CD4-positive, alpha-beta T cell treated with Interleukin-12 subunit alpha and Interleukin-12 subunit beta, for 1 hour (primary cell): ENCODE data around the gene PARVG.
A peak's percentile ranks its signal among the peaks of the same experiment; 100 is the strongest.

Experiments used
- DNase-seq: peaks from one replicate; pipeline ENCODE4 v3.0.0-alpha.2; 2020

The PARVG gene

DNA sequence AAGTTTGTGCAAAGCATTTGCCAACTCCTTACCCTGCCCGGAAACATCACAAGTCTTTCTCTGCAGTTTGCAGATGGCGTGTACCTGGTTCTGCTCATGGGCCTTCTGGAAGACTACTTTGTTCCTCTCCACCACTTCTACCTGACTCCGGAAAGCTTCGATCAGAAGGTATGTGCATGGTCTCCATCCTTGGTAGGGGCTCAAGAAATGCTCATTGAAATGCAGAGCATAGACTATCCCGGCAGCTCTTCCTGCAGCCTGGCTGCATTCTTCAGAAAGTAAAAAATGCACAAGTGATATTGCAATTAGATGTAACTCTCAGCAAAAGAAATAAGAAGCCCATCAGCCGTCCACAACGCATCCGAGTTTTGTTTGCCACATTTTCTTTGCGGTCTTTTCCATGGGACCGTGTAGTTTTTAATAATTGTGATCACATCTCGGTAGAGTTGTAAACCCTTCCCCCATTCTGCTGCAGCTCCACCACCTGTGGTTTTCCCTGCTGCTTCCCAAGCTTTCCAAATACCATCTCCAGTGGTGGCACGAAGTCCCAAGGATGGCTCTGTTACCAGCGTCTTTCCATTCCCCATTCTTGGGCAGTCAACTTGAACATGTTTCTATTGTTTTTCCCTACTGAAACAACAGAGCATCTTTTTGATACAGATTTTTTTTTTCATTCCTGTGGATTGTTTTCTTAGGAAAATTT, 22.7 kb upstream of the PARVG start:
- no peak for DNase-seq

DNA sequence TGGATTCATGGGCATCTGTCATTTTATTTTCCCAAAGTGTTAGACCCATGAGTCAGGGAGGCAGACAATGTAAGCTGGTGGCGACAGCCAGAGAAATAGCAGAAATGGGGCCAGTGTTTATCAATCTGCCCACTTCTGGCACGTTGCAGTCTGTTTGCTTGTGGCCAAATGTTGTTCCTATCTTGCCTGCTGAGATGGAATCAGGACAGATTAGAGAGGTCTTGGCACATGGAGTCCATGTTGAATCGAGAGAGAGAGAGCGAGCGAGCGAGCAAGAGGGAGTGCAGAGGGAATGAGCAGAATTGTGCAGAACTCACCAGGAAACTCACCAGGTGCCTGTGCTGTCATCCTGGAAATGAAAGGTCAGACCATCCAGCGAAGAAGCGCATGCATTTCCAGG, 21.9 kb upstream of the PARVG start:
- no peak for DNase-seq

- DNase-seq = no peak
These were observed 21.5 kb upstream of the PARVG start for GRCh38 chr22:44159221-44159620.

GRCh38 chr22:44159811-44160210, 20.9 kb upstream of the PARVG start:
- no peak for DNase-seq

GRCh38 chr22:44160421-44160820, 20.3 kb upstream of the PARVG start:
- DNase-seq = no peak

GRCh38 chr22:44161673-44162072, 19.1 kb upstream of the PARVG start:
- no peak for DNase-seq

DNA sequence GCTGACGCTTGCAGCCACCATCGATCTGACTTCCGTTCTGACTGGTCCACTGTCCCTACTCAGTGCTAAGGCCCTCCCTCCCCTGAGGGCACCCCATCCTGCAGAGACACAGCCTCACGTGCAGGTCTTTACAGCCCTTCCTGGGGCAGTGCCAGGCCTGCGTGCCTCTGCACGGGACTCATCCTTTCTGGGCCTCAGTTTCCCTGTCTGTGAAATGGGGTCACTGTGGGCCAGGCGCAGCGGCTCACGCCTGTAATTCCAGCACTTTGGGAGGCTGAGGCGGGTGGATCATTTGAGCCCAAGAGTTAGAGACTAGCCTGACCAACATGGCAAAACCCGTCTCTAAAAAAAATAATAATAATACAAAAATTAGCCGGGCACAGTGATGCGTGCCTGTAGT, 17.8 kb upstream of the PARVG start:
- DNase-seq = no peak

GRCh38 chr22:44163536-44163935, 17.2 kb upstream of the PARVG start:
- DNase-seq = no peak

- no peak for DNase-seq
These were observed 16.7 kb upstream of the PARVG start for GRCh38 chr22:44164031-44164430.

GRCh38 chr22:44165286-44165874, 15.3 kb upstream of the PARVG start:
- no peak for DNase-seq

DNA sequence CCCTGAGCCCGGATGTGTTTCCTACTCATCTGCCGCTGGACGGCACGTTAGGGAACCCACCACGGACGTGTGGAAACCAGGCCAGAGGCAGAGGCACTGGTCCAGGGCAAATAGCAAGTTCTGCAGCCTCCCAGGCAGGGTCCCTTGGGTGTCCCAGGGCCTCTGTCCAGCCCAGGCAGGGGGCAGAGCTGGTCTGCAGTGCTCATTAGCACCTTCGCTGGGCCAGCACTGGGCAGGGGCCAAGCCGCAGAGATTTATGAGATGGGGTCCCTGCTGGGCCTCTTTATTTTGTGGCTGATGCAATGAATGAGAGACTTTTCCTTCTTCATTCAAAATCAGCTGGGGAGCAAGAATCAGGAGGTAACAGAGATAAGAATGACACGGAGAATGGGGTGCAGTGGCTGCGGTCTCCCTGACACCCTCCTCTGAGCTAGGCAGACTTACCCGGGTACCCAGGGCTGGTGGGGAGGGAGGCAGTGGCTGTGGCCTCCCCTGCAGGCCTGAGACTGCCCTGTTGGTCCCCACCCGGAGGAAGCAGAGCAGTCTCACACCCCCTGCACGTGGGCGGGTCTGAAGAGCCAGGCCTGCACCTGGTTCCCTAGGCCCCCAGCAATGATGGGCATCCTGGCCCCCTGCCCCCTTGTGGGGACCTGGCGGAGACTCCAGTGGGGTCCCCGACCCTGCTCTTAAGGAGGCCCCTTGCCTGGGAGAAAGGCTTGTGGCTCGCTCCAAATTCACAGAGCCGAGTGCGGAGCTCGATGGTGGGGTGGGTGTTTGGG, 14.0 kb upstream of the PARVG start:
- DNase-seq = no peak

GRCh38 chr22:44167501-44167900, 13.2 kb upstream of the PARVG start:
- DNase-seq = no peak

DNA sequence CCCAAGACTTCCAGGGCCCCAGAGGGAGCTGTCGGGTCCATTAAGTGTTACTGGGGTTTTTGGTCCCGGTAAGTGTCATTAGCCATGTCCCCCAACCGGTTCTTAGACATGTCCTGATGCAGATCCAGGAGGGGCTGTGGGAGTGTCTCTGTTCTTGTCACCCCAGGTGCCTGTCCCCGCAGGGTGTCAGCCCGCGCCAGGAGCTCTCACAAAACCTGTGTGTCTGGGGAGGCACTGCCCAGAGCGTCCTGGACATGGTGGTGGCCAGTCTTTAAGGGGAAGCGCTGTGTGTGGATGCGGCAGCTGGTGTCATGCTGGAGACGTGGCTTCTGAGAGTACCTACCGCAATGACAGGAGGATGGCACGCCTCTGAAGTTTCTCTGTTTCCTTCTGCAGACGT, 12.5 kb upstream of the PARVG start:
- no peak for DNase-seq

DNA sequence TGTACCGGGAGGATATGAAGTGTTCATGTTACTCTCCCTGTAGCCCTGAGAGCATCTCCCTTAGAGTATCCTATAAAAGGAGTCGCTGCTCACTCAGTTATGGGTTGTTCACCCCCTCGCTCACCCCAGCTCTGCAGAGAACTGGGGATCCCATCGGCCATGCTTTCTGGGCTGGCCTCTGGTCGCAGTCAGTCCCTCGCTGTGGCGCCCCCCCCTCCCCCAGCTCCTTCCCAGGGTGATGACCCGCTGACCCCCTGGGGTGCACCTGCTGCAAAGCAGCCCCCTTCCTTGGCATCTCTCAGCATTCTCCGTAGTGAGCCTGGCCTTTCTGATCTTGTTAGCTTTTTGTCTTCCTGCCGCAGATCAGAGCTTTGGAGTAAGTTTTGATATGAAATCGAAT, 10.3 kb upstream of the PARVG start:
- no peak for DNase-seq

GRCh38 chr22:44171561-44171960, 9.2 kb upstream of the PARVG start:
- no peak for DNase-seq

DNA sequence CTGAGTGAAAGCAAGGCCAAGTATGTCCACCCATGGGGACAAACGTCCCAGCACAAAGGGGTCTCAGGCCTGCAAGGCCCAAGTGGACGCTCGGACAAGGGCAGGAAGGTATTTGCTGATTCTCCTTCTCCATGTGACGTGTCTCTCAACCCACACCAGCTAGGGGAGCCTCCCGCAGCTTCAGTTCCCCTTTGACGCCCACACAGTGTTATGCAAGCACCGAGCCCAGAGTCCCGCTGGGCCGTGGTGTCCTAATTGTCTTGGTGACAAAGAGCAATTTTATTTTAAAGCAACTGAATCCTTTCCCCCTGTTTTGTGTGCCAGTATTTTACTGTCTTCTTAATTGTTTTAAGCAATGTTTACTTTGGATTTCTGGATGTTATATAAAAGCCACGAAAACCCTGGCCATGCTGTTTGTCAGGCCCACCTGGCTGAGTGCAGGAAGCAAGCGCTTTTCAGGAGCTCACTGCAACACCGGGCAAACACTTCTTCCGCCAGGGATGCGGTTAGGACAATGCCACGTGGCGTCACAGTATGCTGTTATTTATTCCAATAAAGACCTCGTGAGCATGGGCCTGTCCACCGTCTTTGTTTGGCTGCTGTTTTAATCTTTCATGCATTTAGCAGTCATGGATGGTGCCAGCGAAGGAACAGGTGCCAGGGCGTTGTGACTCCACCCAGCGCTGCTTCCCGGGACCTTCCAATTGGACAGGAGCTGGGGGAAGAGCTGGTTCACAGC, 8.2 kb upstream of the PARVG start:
- peak; percentile 18 for DNase-seq

GRCh38 chr22:44173154-44173553, 7.6 kb upstream of the PARVG start:
- DNase-seq = no peak

DNA sequence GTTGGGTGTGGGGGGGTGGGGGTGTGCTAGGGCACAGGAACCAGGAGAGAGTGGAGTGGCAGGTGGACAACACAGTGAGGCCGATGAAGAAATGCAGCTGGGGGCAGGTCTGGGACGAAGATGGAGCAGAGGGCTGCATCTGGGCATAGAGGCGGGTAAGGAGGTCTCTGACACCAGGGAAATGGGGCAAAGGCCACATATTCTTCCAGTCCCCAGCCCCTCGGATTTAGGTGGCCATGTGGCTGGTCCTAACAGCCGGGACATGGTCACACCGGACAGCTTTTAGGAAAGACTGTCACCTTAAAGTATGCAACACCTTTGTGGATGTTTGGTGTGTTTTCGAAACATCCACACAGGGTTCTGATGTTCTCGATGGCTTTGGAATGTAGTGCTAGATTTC, 5.0 kb upstream of the PARVG start:
- no peak for DNase-seq

- no peak for DNase-seq
These were observed 1.3 kb upstream of the PARVG start for GRCh38 chr22:44179196-44179988.

GRCh38 chr22:44179989-44180705, 578 bp upstream of the PARVG start:
- DNase-seq = no peak

DNA sequence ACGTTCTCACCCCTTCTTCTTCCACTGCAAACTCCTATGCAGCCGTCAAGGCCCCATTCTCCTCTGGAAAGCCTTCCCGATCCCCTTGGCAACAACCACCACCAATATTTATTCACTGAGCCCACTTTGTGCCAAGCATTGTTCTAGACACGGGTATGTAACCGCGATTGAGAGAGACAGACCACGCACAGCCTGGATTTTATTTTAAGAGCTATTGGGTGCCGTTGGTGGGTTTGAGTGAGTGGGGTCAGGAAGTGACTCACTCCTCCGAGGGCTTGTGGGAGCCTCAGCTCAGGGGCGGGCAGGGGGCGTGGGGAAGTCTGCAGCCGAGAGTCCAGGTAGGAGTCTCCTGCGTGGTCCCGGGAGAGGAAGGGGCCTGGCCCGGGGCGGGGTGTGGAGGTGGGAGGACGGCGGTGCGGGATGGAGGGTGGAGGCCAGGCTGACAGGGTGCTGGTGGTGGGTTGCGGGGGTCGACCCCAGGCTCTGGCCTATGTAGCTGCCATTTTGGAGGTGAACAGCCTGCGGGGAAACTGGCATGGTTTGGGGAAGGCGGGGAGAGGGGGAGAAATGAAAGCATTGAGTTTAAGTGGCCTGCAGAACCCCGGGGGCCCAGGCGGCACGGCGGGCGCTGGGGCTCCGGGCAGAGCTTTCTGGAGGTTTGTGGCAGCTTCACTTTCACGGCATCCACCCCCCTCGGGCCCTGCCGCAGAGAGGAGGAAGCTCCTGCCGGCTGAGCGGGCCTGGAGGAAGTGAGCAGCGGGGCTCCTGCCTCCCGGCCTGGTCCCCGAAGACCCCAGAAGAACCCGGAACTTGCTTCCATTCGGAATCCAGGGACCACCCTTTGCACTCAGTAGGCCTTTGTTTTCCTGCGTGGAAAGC, 547 bp downstream of the PARVG start:
- peak; percentile 67 for DNase-seq
